Measurements from ENCODE around the gene SPAG4. TPM values are rescaled to one million over a fixed set of nuclear protein-coding genes. Genes with fewer than 3 reads are reported as not detected.

SPAG4 gene
- 14.1 and 22.9 TPM in 2 replicates for total RNA-seq (2021)
- percentile 44 among the genes with signal in this experiment for Bru-seq, nascent RNA
- percentile 54 among the genes with signal in this experiment for BruChase-seq, experiment 1, labeled RNA remaining after a 2-hour chase
- BruChase-seq, experiment 2, labeled RNA remaining after a 6-hour chase, result percentile 69 among the genes with signal in this experiment
- long read RNA-seq, partial matches to known transcripts, result 7 of 15 reads
- long read RNA-seq, other reads (novel, unspliced or antisense), result 8 of 15 reads

- Histone ChIP-seq H3K27me3 (ENCODE audit: insufficient read depth, low read depth) (no peaks in the 10 kb centered on the region), H2AFZ (peak within 1 kb of the TSS; percentile 93), H3K9me3 (ENCODE audit: insufficient read depth, low read depth) (no peaks in the 10 kb centered on the region), H3K9me2 (ENCODE audit: insufficient read depth) (no peaks in the 10 kb centered on the region), H3F3A (ENCODE audit: insufficient read depth, low read depth) (peaks cover 41% of the 10 kb centered on the region), H3K27ac (peak within 1 kb of the TSS; percentile 80), H3K79me2 (ENCODE audit: low read depth) (peaks cover 11% of the 10 kb centered on the region), H3K4me2 (peak within 1 kb of the TSS; percentile 100), H3K4me1 (replicated peaks; ENCODE audit: insufficient read depth) (peaks cover 24% of the 10 kb centered on the region), H3K36me3 (ENCODE audit: low read depth) (no peaks in the 10 kb centered on the region), H4K20me1 (ENCODE audit: insufficient read depth) (no peaks in the 10 kb centered on the region), H3K4me3 (peak within 1 kb of the TSS; percentile 64)
- DNase-seq, result peak in 1 of 2 experiments; percentile 100
- BruUV-seq (replicated peaks), result TSS peak; percentile 53
- CTCF ChIA-PET, result interaction anchor here (0.5 to 1.0 kb wide), 6 partner anchors 9 to 530 kb away, joined by 3 to 13 read pairs (median 5); no protein-coding TSS in a partner anchor
- POLR2A ChIA-PET (ENCODE audit: unreplicated experiment), result interaction anchor here (0.5 to 1.1 kb wide), 9 partner anchors 9 to 297 kb away, joined by 3 to 24 read pairs (median 6); partner anchors contain the start of genes CPNE1 and RBM12
- intact Hi-C loops (cut with micrococcal nuclease; ENCODE audit: unreplicated experiment), result loop anchor here (1.0 to 5.0 kb wide), 7 partner anchors 40 to 164 kb away; partner anchors contain the start of genes NFS1 and ROMO1
- TF ChIP-seq EZH2 (IDR thresholded peaks at IDR 0.05; ENCODE audit: low read depth) (no peak), CTCF (conservative IDR thresholded peaks at IDR 0.05) (no peak)
Observed at GRCh38 chr20:35615667-35616464, at the start of gene SPAG4. SPAG4 (plus strand) TSS chr20:35615829; CDS start chr20:35616004, 175 bp downstream.

GRCh38 chr20:35568645-35569044 is 47.0 kb upstream of the SPAG4 start:
- BruUV-seq (replicated peaks), result no TSS peak
- Histone ChIP-seq H3K9me3 (ENCODE audit: insufficient read depth, low read depth) (no peaks in the 10 kb centered on the region), H3K9me2 (ENCODE audit: insufficient read depth) (no peaks in the 10 kb centered on the region), H3K4me2 (no peak overlapping the region), H3F3A (ENCODE audit: insufficient read depth, low read depth) (peaks cover 20% of the 10 kb centered on the region), H3K27me3 (ENCODE audit: insufficient read depth, low read depth) (no peaks in the 10 kb centered on the region), H3K4me1 (replicated peaks; ENCODE audit: insufficient read depth) (no peaks in the 10 kb centered on the region), H2AFZ (no peak overlapping the region), H3K4me3 (no peak overlapping the region), H4K20me1 (ENCODE audit: insufficient read depth) (no peaks in the 10 kb centered on the region), H3K36me3 (ENCODE audit: low read depth) (peaks cover 21% of the 10 kb centered on the region), H3K79me2 (ENCODE audit: low read depth) (no peaks in the 10 kb centered on the region), H3K27ac (no peak overlapping the region)
- intact Hi-C loops (cut with micrococcal nuclease; ENCODE audit: unreplicated experiment), result loop anchor here (2.0 to 5.0 kb wide), 2 partner anchors 48 to 94 kb away; partner anchors contain the start of genes CPNE1 and RBM12
- CTCF ChIA-PET, result interaction anchor here (1.0 kb wide), 1 partner anchor 51 kb away, joined by 3 read pairs; no protein-coding TSS in a partner anchor
- TF ChIP-seq EZH2 (IDR thresholded peaks at IDR 0.05; ENCODE audit: low read depth) (no peak), CTCF (conservative IDR thresholded peaks at IDR 0.05) (peak; percentile 56)
- DNase-seq, result peak; percentile 26 to 55
- POLR2A ChIA-PET (ENCODE audit: unreplicated experiment), result interaction anchor here (0.7 kb wide), 1 partner anchor 48 kb away, joined by 4 read pairs; no protein-coding TSS in a partner anchor

- peaks cover 27% of the 10 kb centered on the region for H3K36me3 ChIP-seq (ENCODE audit: low read depth)
- H3K4me2 ChIP-seq, result no peak overlapping the region
- no peak for TF ChIP-seq CTCF (conservative IDR thresholded peaks at IDR 0.05)
- no TSS peak for BruUV-seq (replicated peaks)
- no peaks in the 10 kb centered on the region for H3K9me3 ChIP-seq (ENCODE audit: insufficient read depth, low read depth)
- H3K9me2 ChIP-seq (ENCODE audit: insufficient read depth), result no peaks in the 10 kb centered on the region
- DNase-seq, result no peak
- CTCF ChIA-PET, result no interaction called here
- intact Hi-C loops (cut with micrococcal nuclease; ENCODE audit: unreplicated experiment), result no loop called here
- POLR2A ChIA-PET (ENCODE audit: unreplicated experiment), result interaction anchor here (0.7 to 1.2 kb wide), 3 partner anchors 9 to 47 kb away, joined by 4 to 11 read pairs (median 4); no protein-coding TSS in a partner anchor
- H2AFZ ChIP-seq, result no peak overlapping the region
- H3K27me3 ChIP-seq (ENCODE audit: insufficient read depth, low read depth), result no peaks in the 10 kb centered on the region
- no peak overlapping the region for H3K27ac ChIP-seq
- peaks cover 22% of the 10 kb centered on the region for H3K4me1 ChIP-seq (replicated peaks; ENCODE audit: insufficient read depth)
- H3K79me2 ChIP-seq (ENCODE audit: low read depth), result no peaks in the 10 kb centered on the region
- peaks cover 29% of the 10 kb centered on the region for H3F3A ChIP-seq (ENCODE audit: insufficient read depth, low read depth)
- no peaks in the 10 kb centered on the region for H4K20me1 ChIP-seq (ENCODE audit: insufficient read depth)
- no peak overlapping the region for H3K4me3 ChIP-seq
Observed at GRCh38 chr20:35571555-35571954, 44.1 kb upstream of the SPAG4 start.

Measured in PC-9 (cell line).